ENCODE data around the gene CASP10. TPM values are rescaled to one million over a fixed set of nuclear protein-coding genes. Genes with fewer than 3 reads are reported as not detected.

The CASP10 gene
- total and polyA plus RNA-seq, 2 donors: 7.7 to 12.2 TPM

Other genes starting within 250 kb of the CASP10 start
- 19.4 TPM for gene ORC2, start 219.5 kb upstream of the CASP10 start, total RNA-seq
- gene ORC2, start 219.5 kb upstream of the CASP10 start, polyA plus RNA-seq: 16.5 TPM
- 8.9 TPM for gene HYCC2, start 111.5 kb upstream of the CASP10 start, total RNA-seq
- gene HYCC2, start 111.5 kb upstream of the CASP10 start, polyA plus RNA-seq: 8.5 TPM
- gene NDUFB3, start 111.1 kb upstream of the CASP10 start, total RNA-seq: 210 TPM
- 83.0 TPM for gene NDUFB3, start 111.1 kb upstream of the CASP10 start, polyA plus RNA-seq
- 58.5 TPM for gene CFLAR, start 67.0 kb upstream of the CASP10 start, total RNA-seq
- gene CFLAR, start 67.0 kb upstream of the CASP10 start, polyA plus RNA-seq: 84.5 TPM
- gene CASP8, start 77.4 kb downstream of the CASP10 start, total RNA-seq: 49.4 TPM
- gene CASP8, start 77.4 kb downstream of the CASP10 start, polyA plus RNA-seq: 41.1 TPM
- 1.7 TPM for gene FLACC1, start 174.2 kb downstream of the CASP10 start, total RNA-seq
- 1.2 TPM for gene FLACC1, start 174.2 kb downstream of the CASP10 start, polyA plus RNA-seq

Data from thymus (tissue), 2 donors.